Brain pericyte (primary cell): ENCODE measurements around the gene PARP11.

Experiments
- DNase-seq: peaks from one replicate; pipeline ENCODE4 v3.0.0-alpha.2; 2012; ENCODE audit warnings: low read depth, low spot score

Gene PARP11

GRCh38 chr12:3770891-3771290 is 102.3 kb downstream of the PARP11 start:
- DNase-seq, result no peak

DNA sequence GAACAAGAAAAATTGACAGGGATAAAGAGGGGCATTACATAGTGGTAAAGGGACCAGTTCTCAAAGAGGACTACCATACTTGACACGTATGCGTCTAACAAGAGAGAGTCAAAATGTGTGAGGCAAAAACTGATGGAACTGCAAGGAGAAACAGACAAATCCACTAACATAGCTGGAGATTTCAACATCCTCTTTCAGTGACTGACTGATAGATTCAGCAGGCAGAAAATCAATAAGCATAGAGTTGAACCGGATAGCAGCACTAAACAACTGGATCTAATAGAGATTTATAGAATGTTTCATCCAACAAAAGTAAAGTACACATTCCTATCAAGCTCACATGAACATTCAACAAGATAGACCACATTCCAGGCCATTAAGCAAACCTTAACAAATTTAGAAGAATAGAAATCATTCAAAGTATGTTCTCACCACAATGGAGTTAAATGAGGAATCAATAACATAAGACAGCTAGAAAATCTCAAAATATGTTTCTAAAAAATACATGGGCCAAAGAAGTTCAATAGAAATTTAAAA is 104.2 kb downstream of the PARP11 start:
- DNase-seq, result no peak

GRCh38 chr12:3761116-3761735 is 112.0 kb downstream of the PARP11 start:
- DNase-seq, result no peak

DNA sequence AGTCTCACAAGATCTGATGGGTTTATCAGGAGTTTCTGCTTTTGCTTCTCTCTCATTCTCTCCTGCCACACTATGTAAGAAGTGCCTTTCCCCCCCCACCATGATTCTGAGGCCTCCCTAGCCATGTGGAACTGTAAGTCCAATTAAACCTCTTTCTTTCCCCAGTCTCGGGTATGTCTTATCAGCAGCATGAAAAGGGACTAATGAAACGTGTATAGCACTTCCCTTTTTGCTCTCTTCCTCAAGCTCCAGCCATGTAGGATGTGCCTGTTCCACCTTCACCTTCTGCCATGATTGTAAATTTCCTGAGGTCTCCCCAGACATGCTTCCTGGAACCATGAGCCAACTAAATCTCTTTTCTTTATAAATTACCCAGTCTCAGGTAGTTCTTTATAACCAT is 113.3 kb downstream of the PARP11 start:
- no peak for DNase-seq
